ENCODE data around the gene CNKSR1. TPM values are rescaled to one million over a fixed set of nuclear protein-coding genes. Genes with fewer than 3 reads are reported as not detected.

CNKSR1 gene
- total RNA-seq, 1 experiment from 2014 or later: 32.1 TPM

GRCh38 chr1:26197301-26197700, 20.0 kb downstream of the CNKSR1 start:
- no peaks in the 10 kb centered on the region for H3K27me3 ChIP-seq (ENCODE audit: low read length)
- H3K9me2 ChIP-seq (replicated peaks; ENCODE audit: low read length): no peaks in the 10 kb centered on the region
- H3K36me3 ChIP-seq (ENCODE audit: low read depth, low read length): no peaks in the 10 kb centered on the region
- no peak overlapping the region for H3K9ac ChIP-seq (ENCODE audit: low read length)
- H3K4me1 ChIP-seq (ENCODE audit: insufficient read depth, low read length): no peaks in the 10 kb centered on the region
- TF ChIP-seq EZH2phosphoT487 (IDR thresholded peaks at IDR 0.05; ENCODE audit: borderline replicate concordance, low read length): no peak
- TF ChIP-seq CTCF (conservative IDR thresholded peaks at IDR 0.05; ENCODE audit: low read depth, low read length): no peak
- no peak for TF ChIP-seq EZH2 (IDR thresholded peaks at IDR 0.05; ENCODE audit: low read length, unreplicated experiment)
- no peak for DNase-seq
- no peak for ATAC-seq
- no peaks in the 10 kb centered on the region for H4K20me1 ChIP-seq (ENCODE audit: low read length)
- ChIA-PET POLR2A (ENCODE audit: unreplicated experiment) (no interaction called here), CTCF (no interaction called here)
- intact Hi-C loops (cut with micrococcal nuclease): no loop called here
- H3K27ac ChIP-seq (ENCODE audit: low read length): no peak overlapping the region
- BruUV-seq (replicated peaks): no TSS peak
- no peak overlapping the region for H2AFZ ChIP-seq (ENCODE audit: low read length)
- no peaks in the 10 kb centered on the region for H3K79me2 ChIP-seq (ENCODE audit: low read length)
- H3K4me3 ChIP-seq (ENCODE audit: low read length): no peak overlapping the region
- H3K9me3 ChIP-seq (ENCODE audit: low read length): no peaks in the 10 kb centered on the region
- H3K4me2 ChIP-seq (ENCODE audit: low read length): no peak overlapping the region
- H3F3A ChIP-seq (ENCODE audit: low read length, unreplicated experiment): no peaks in the 10 kb centered on the region

- H3K4me3 ChIP-seq (ENCODE audit: low read length): no peak overlapping the region
- H3K27ac ChIP-seq (ENCODE audit: low read length): no peak overlapping the region
- ChIA-PET CTCF (no interaction called here), POLR2A (ENCODE audit: unreplicated experiment) (no interaction called here)
- no peak overlapping the region for H3K4me2 ChIP-seq (ENCODE audit: low read length)
- intact Hi-C loops (cut with micrococcal nuclease): no loop called here
- H3K4me1 ChIP-seq (ENCODE audit: insufficient read depth, low read length): no peaks in the 10 kb centered on the region
- H3K9ac ChIP-seq (ENCODE audit: low read length): no peak overlapping the region
- no peaks in the 10 kb centered on the region for H3K79me2 ChIP-seq (ENCODE audit: low read length)
- H3K36me3 ChIP-seq (ENCODE audit: low read depth, low read length): no peaks in the 10 kb centered on the region
- BruUV-seq (replicated peaks): no TSS peak
- H3K9me2 ChIP-seq (replicated peaks; ENCODE audit: low read length): no peaks in the 10 kb centered on the region
- no peak overlapping the region for H2AFZ ChIP-seq (ENCODE audit: low read length)
- H4K20me1 ChIP-seq (ENCODE audit: low read length): no peaks in the 10 kb centered on the region
- H3K9me3 ChIP-seq (ENCODE audit: low read length): no peaks in the 10 kb centered on the region
- DNase-seq: no peak
- TF ChIP-seq EZH2 (IDR thresholded peaks at IDR 0.05; ENCODE audit: low read length, unreplicated experiment) (no peak), EZH2phosphoT487 (IDR thresholded peaks at IDR 0.05; ENCODE audit: borderline replicate concordance, low read length) (no peak), CTCF (conservative IDR thresholded peaks at IDR 0.05; ENCODE audit: low read depth, low read length) (no peak)
- no peaks in the 10 kb centered on the region for H3K27me3 ChIP-seq (ENCODE audit: low read length)
- ATAC-seq: no peak
- H3F3A ChIP-seq (ENCODE audit: low read length, unreplicated experiment): no peaks in the 10 kb centered on the region
These were observed 20.5 kb downstream of the CNKSR1 start for GRCh38 chr1:26197813-26198212.

- no TSS peak for BruUV-seq (replicated peaks)
- no peak overlapping the region for H2AFZ ChIP-seq (ENCODE audit: low read length)
- no peak for ATAC-seq
These were observed 23.1 kb downstream of the CNKSR1 start for GRCh38 chr1:26200413-26200812.

More at GRCh38 chr1:26200413-26200812, 23.1 kb downstream of the CNKSR1 start:
- no peaks in the 10 kb centered on the region for H3F3A ChIP-seq (ENCODE audit: low read length, unreplicated experiment)
- no peaks in the 10 kb centered on the region for H3K36me3 ChIP-seq (ENCODE audit: low read depth, low read length)
- intact Hi-C loops (cut with micrococcal nuclease): no loop called here
- H3K9me3 ChIP-seq (ENCODE audit: low read length): no peaks in the 10 kb centered on the region
- H3K4me3 ChIP-seq (ENCODE audit: low read length): no peak overlapping the region
- no peak overlapping the region for H3K9ac ChIP-seq (ENCODE audit: low read length)
- no peak overlapping the region for H3K4me2 ChIP-seq (ENCODE audit: low read length)
- H3K4me1 ChIP-seq (ENCODE audit: insufficient read depth, low read length): no peaks in the 10 kb centered on the region
- H4K20me1 ChIP-seq (ENCODE audit: low read length): no peaks in the 10 kb centered on the region
- ChIA-PET POLR2A (ENCODE audit: unreplicated experiment) (no interaction called here), CTCF (no interaction called here)
- DNase-seq: no peak
- no peaks in the 10 kb centered on the region for H3K9me2 ChIP-seq (replicated peaks; ENCODE audit: low read length)
- no peaks in the 10 kb centered on the region for H3K27me3 ChIP-seq (ENCODE audit: low read length)
- no peak for TF ChIP-seq EZH2phosphoT487 (IDR thresholded peaks at IDR 0.05; ENCODE audit: borderline replicate concordance, low read length)
- TF ChIP-seq EZH2 (IDR thresholded peaks at IDR 0.05; ENCODE audit: low read length, unreplicated experiment): no peak
- TF ChIP-seq CTCF (conservative IDR thresholded peaks at IDR 0.05; ENCODE audit: low read depth, low read length): no peak
- no peak overlapping the region for H3K27ac ChIP-seq (ENCODE audit: low read length)
- no peaks in the 10 kb centered on the region for H3K79me2 ChIP-seq (ENCODE audit: low read length)

All from PC-3 (cell line).